SJCRH30 (cell line): ENCODE data around the gene NME7. TPM values are rescaled to one million over a fixed set of nuclear protein-coding genes. Genes with fewer than 3 reads are reported as not detected.

Source experiments
- DNase-seq, 2 experiments: peaks; one replicate each; pipeline ENCODE4 v3.0.0-alpha.2; 2015 to 2020
- H3K27ac ChIP-seq: fragments of 250-450 bp; sonication (Bioruptor Pico); 2 replicates; pipeline ENCODE4 v1.5.1; 2020; ENCODE audit warnings: mild to moderate bottlenecking, moderate library complexity
- H3K27me3 ChIP-seq: fragments of 250-450 bp; sonication (Bioruptor Pico); 2 replicates; pipeline ENCODE4 v1.5.1; 2020; ENCODE audit warnings: mild to moderate bottlenecking, moderate library complexity
- H3K36me3 ChIP-seq: fragments of 250-450 bp; sonication (Bioruptor Pico); 2 replicates; pipeline ENCODE4 v1.5.1; 2020; ENCODE audit warnings: mild to moderate bottlenecking, moderate library complexity
- H3K4me1 ChIP-seq: fragments of 250-450 bp; sonication (Bioruptor Pico); 2 replicates; pipeline ENCODE4 v1.5.1; 2020; ENCODE audit warnings: mild to moderate bottlenecking, moderate library complexity
- H3K4me3 ChIP-seq: fragments of 250-450 bp; sonication (Bioruptor Pico); 2 replicates; pipeline ENCODE4 v1.5.1; 2020; ENCODE audit warnings: mild to moderate bottlenecking, moderate library complexity
- H3K9me3 ChIP-seq: fragments of 250-450 bp; sonication (Bioruptor Pico); replicated peaks from 2 replicates; pipeline ENCODE4 v1.5.1; 2020; ENCODE audit warnings: mild to moderate bottlenecking, moderate library complexity
- total RNA-seq: library from RNA; depleted of rRNA; stranded (reverse); fragments of >200 nt; shearing (Covaris generic); gene quantifications from 2 replicates; pipeline ENCODE4 v1.2.3, GENCODE V29; 2014; rRNA removed

NME7 gene
- total RNA-seq, 1 experiment from 2014 or later, result 20.7 TPM

- Histone ChIP-seq H3K9me3 (no peaks in the 10 kb centered on the region), H3K27ac (no peak overlapping the region), H3K27me3 (no peaks in the 10 kb centered on the region), H3K4me3 (no peak overlapping the region), H3K36me3 (no peaks in the 10 kb centered on the region), H3K4me1 (no peaks in the 10 kb centered on the region)
- no peak for DNase-seq
Measured at GRCh38 chr1:169086603-169087455, 280.8 kb downstream of the NME7 start.

- H3K27me3 ChIP-seq, result no peaks in the 10 kb centered on the region
- no peaks in the 10 kb centered on the region for H3K4me1 ChIP-seq
- H3K4me3 ChIP-seq, result no peak overlapping the region
- H3K9me3 ChIP-seq, result no peaks in the 10 kb centered on the region
- DNase-seq, result no peak
- H3K36me3 ChIP-seq, result no peaks in the 10 kb centered on the region
- no peak overlapping the region for H3K27ac ChIP-seq
Measured at GRCh38 chr1:169085911-169086310, 281.7 kb downstream of the NME7 start.

Other genes with a start within 250 kb of the NME7 start
- gene BLZF1, start 398 bp upstream of the NME7 start, total RNA-seq, result 13.9 and 20.4 TPM in 2 replicates
- gene CCDC181, start 59.7 kb upstream of the NME7 start, total RNA-seq, result 0.46 and 1.2 TPM in 2 replicates
- 26.9 and 27.2 TPM in 2 replicates for gene SLC19A2, start 118.1 kb upstream of the NME7 start, total RNA-seq
- not detected in 2 replicates for gene F5, start 218.7 kb upstream of the NME7 start, total RNA-seq